Activated CD8-positive, alpha-beta memory T cell treated with anti-CD3 and anti-CD28 coated beads for 4 hours (primary cell): ENCODE measurements around the gene CTIF.

Experiments used
- DNase-seq, 2 donors: peaks; one replicate each; pipeline ENCODE4 v3.0.0-alpha.2; 2020; ENCODE audit warnings: low read depth in 2 of 2

Gene CTIF

GRCh38 chr18:48787203-48788151 lies 248.6 kb downstream of the CTIF start:
- DNase-seq, result no peak

DNA sequence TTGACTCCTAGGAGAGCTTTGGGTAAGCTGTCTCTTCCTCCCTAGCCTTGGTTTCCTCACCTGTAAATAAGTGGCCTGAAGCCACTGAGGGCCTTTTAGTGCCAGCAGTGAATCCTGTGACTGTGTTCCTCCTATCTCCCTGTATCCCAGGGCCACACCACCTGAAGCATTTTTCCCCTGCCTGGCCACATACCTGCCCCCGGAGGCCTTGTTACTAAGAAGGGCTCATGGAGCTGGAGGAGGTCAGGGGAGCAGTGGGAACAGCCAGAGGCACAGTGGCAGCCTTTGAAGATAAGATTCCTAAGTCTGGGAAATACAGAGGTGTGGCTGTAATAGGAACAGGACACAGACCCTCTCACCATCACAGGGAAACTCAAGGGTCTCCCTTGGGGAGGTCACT lies 249.5 kb downstream of the CTIF start:
- DNase-seq, result no peak

DNA sequence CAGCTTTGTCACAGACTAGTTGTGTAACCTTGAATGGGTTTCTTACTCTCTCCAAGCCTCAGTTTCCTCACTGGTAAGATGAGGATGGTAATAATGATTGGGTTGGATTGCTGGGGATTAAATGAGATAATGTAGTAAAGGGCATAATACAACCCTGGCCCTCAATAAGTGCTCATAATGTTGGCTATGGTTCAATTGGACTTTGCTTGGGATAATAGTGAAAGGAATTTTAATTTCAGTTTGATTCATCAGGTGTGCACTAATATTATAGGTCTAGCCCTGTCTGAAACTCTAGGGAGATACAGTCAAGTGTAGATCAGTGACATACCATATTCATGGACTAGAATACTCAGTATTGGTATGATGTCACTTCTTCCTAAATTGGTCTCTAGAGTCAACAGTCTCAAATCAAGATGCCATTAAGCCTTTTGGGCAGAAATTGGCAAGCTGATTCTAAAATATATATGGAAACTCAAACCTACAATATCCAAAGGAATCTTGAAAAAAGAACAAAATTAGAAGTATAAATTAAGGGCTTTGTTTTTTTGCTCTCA lies 250.5 kb downstream of the CTIF start:
- DNase-seq, result no peak

- no peak for DNase-seq
Observed at GRCh38 chr18:48790226-48790863, 251.5 kb downstream of the CTIF start.

DNA sequence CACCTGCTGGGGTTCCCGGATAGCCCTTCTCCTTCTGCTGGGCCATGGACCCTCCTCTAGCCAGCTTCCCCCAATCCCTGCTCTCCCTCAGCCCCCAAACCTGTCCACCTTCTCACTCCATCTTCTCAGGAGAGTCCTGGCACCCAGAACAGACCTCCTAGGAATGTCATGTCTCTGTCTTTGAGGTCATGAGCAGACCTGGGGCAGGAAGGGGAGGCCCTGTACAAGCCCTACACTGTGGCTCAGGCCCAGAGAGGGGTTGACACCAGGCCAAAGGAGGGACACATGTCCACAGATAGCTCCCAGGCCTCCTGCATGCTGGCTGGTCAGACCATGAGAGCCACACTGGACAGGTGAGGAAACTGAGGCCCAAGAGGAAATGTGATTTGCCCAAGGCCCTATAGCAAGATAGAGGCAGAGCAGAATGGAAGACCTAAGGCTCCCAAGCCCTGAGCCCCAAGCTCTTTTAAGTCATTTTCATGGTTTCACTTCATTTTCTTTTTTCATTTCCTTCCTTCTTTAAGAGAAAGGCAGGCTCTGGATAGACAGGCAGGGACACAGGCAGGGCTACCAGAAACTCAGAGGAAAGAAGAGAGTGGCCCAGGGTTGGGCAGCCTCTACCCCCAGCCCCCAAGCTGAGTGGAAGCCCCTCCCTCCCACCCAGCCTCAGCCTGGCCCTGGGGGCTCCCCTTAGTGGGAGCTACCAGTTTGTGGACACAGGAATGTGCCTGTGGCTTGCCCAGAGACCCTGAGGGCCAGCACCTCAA lies 252.2 kb downstream of the CTIF start:
- DNase-seq, result no peak

DNA sequence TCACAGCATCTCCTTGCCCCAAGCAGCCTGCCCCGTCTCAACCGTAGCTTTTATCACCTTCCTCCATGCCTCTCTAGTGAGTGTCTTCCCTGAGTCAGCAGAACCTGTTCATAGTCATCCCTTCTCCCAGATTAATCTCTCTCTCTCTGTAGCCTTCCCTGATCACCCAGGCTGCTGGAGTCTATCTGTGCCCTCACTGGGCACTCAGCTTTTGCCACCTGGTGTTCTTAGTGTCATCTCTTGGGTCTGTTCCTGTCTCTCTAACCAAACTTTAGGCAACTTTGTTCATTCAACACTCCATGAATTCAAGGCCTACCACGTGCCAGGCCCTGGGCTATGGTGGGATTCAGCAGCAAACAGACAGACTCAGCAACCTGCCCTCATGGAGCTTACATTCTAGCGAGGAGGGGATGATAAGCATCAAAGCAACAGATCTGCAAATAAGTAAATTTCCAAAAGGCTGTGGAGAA lies 252.8 kb downstream of the CTIF start:
- DNase-seq, result no peak

- DNase-seq, result no peak
Observed at GRCh38 chr18:48792141-48792540, 253.3 kb downstream of the CTIF start.

DNA sequence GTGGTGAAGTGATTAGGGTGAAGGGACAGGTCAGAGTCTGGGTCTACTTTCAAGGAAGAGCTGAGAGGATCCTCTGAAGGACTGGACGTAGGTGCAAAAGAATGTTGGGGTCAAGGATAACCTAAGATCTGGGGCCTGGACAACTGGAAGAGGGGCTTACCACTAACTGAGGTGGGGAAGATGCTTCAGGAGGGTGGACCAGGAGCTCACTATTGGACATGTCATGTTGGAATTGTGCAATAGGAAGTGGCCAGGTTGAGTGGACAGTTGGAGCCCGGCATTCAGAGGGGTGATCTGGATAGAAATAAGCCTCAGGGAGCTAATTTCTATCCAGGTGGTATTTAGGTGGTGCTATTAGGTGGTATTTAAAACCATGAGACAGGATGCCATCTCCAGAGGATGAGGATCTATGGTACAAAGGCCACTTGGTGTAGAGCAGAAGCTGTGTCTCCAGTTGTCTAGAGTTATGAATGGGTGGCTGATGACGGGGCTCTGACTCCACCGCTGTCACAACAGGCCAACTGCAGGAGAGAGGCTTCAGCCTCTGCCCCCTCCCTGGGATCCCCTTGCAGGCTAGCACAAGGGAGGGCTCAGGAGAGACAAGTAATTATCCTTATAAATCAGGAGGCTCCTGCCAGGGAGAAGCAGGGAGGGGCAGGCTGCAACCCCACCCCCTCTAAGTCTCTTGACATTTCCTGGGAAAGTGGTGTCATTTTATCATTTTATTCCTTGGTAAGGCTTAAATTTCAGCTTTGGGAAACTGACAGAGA lies 254.0 kb downstream of the CTIF start:
- DNase-seq, result no peak

GRCh38 chr18:48794251-48794970 lies 255.6 kb downstream of the CTIF start:
- no peak for DNase-seq

- no peak for DNase-seq
Observed at GRCh38 chr18:48795696-48796095, 256.9 kb downstream of the CTIF start.

DNA sequence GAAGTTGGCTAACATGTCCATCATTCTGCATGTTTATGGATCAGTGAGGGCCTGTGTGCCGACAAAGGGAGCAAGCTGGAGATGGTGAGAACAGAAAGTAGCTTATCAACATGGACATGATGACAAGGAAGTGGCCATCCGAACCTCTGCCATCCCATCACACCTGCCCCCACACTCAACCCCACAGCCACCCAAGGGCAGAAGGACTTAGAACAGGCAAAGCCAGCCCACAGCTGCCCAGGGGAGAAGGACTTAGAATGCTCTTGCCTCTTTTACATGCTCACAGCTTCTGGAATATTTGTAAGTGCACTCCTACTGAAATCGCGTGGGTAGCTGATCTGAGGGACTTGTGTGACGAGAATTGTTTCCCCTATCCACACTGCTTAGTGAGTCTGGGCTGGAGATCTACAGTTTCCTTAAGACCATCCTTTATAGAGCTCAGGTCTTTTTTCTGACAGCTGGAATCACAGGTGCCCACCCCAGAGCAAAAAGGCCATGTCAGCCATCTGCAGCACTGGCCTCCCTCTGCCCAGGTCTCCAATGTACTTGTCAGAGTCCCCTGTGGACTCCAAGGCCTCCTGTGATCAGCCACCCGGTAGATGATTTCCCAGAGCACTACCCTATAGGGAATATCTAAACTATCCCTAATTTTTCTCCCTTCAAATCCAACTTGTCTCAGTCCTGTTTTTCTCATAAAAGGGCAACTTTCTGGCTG lies 257.8 kb downstream of the CTIF start:
- no peak for DNase-seq

DNA sequence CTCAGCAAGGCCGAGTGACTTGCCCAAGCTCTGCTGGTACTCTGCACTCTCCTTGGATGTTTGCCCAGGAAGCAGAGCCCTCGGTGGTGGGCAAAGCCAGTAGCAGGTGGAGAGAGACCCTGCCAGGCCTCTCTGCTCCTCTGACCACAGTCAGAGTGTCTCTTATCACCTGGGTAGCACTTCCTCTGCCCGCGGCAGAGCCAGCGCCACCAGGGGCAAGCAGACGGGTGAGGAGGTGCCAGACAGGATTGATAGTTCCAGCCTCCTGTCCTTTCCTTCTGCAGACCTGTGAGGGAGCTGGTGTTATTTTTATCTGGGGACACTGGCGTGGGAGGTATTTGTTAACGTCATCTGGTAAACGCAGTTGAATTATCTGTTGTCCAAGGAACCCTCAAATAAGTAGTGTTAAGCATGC lies 259.0 kb downstream of the CTIF start:
- DNase-seq, result no peak

GRCh38 chr18:48798334-48799245 lies 259.8 kb downstream of the CTIF start:
- no peak for DNase-seq

GRCh38 chr18:48799724-48800315 lies 261.0 kb downstream of the CTIF start:
- no peak for DNase-seq

DNA sequence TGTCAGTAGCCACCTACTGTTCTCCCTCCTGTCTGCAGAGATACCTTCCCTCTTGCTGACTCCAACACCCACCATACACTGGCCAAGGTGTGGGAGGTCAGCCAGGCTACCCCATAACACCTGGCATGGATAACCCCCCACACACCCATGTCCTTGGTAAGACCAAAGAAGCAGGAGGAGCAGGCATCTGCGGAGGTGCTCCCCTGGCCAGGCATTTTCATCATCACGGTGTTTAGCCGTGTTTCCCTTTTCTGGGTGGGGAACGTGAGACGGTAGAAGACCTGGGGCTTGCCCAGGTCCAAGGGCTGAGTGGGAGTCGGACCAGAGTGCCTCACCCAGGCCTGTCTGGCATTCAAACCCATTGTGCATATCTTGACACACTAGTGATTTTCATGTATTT lies 261.6 kb downstream of the CTIF start:
- no peak for DNase-seq

- DNase-seq, result no peak
Observed at GRCh38 chr18:48800876-48801727, 262.3 kb downstream of the CTIF start.
